K562 treated with DMSO at 1 percent for 12 hours (cell line): ENCODE data around the gene COL11A2. TPM values are rescaled to one million over a fixed set of nuclear protein-coding genes. Genes with fewer than 3 reads are reported as not detected.

Source experiments
- total RNA-seq: library from RNA; unstranded; fragments of 300-600 nt; gene quantifications from 2 replicates; pipeline ENCODE4 v1.2.3, GENCODE V29; 2022; ENCODE audit not compliant: insufficient read depth

COL11A2 gene
- total RNA-seq = 0.58 and 0.83 TPM in 2 replicates

GRCh38 chr6:33192105-33192646 is at the start of gene COL11A2:
COL11A2 (minus strand) TSS chr6:33192467; CDS start chr6:33192240, 227 bp downstream.

GRCh38 chr6:33208091-33208967 is 16.1 kb upstream of the COL11A2 start, which contains the start of gene RING1:
RING1 (plus strand) TSS chr6:33208500; CDS start chr6:33208823, 323 bp downstream.

GRCh38 chr6:33204415-33205190 is 12.3 kb upstream of the COL11A2 start, which contains the start of gene HSD17B8:
HSD17B8 (plus strand) TSS chr6:33204655; CDS start chr6:33204669, 14 bp downstream.

GRCh38 chr6:33200219-33201146 is 8.2 kb upstream of the COL11A2 start, which contains the start of the genes RXRB and SLC39A7:
RXRB (minus strand) TSS chr6:33200665; CDS start chr6:33200476, 189 bp downstream.
SLC39A7 (plus strand) TSS chr6:33200867; CDS start chr6:33201246, 379 bp downstream.

Other genes with a start within 250 kb of the COL11A2 start
- not detected in 2 replicates for gene HLA-DMA, start 239.4 kb downstream of the COL11A2 start, total RNA-seq
- gene BRD2, start 223.9 kb downstream of the COL11A2 start, total RNA-seq = 98.6 and 283 TPM in 2 replicates
- gene HLA-DOA, start 182.9 kb downstream of the COL11A2 start, total RNA-seq = not detected in 2 replicates
- not detected in 2 replicates for gene HLA-DPA1, start 118.8 kb downstream of the COL11A2 start, total RNA-seq
- gene HLA-DPB1, start 116.5 kb downstream of the COL11A2 start, total RNA-seq = not detected in 2 replicates
- 28.9 and 37.5 TPM in 2 replicates for gene RXRB, start 8.2 kb upstream of the COL11A2 start, total RNA-seq
- 115 and 152 TPM in 2 replicates for gene SLC39A7, start 8.4 kb upstream of the COL11A2 start, total RNA-seq
- 16.8 TPM in 2 replicates for gene HSD17B8, start 12.2 kb upstream of the COL11A2 start, total RNA-seq
- gene RING1, start 16.0 kb upstream of the COL11A2 start, total RNA-seq = 49.0 and 55.3 TPM in 2 replicates
- 24.9 and 42.0 TPM in 2 replicates for gene VPS52, start 79.4 kb upstream of the COL11A2 start, total RNA-seq
- gene RPS18, start 79.6 kb upstream of the COL11A2 start, total RNA-seq = 11,156 and 15,789 TPM in 2 replicates
- gene B3GALT4, start 84.7 kb upstream of the COL11A2 start, total RNA-seq = 3.2 and 4.5 TPM in 2 replicates
- 48.0 and 55.6 TPM in 2 replicates for gene WDR46, start 96.8 kb upstream of the COL11A2 start, total RNA-seq
- 137 and 173 TPM in 2 replicates for gene PFDN6, start 97.1 kb upstream of the COL11A2 start, total RNA-seq
- 19.0 and 32.5 TPM in 2 replicates for gene RGL2, start 106.5 kb upstream of the COL11A2 start, total RNA-seq
- gene TAPBP, start 121.6 kb upstream of the COL11A2 start, total RNA-seq = 52.5 and 171 TPM in 2 replicates
- gene ZBTB22, start 125.3 kb upstream of the COL11A2 start, total RNA-seq = 10.6 and 12.5 TPM in 2 replicates
- 44.7 and 61.3 TPM in 2 replicates for gene DAXX, start 130.5 kb upstream of the COL11A2 start, total RNA-seq
- gene KIFC1, start 199.4 kb upstream of the COL11A2 start, total RNA-seq = 91.7 and 119 TPM in 2 replicates
- gene PHF1, start 218.5 kb upstream of the COL11A2 start, total RNA-seq = 62.9 and 79.9 TPM in 2 replicates
- gene CUTA, start 225.6 kb upstream of the COL11A2 start, total RNA-seq = 427 and 491 TPM in 2 replicates
- 1.1 and 10.1 TPM in 2 replicates for gene SYNGAP1, start 227.6 kb upstream of the COL11A2 start, total RNA-seq